K562 (cell line): ENCODE results near the gene CCDC33. TPM values are rescaled to one million over a fixed set of nuclear protein-coding genes. Genes with fewer than 3 reads are reported as not detected.

Experiments used
- ATAC-seq: fragments of 200-7000 bp; cut with Tn5 transposase; 3 replicates; pipeline ENCODE4 v1.9.1; 2020; ENCODE audit warnings: moderate library complexity
- BruUV-seq: library from RNA; stranded (reverse); fragments of 400-500 nt; replicated peaks from 2 replicates; lab custom pipeline; 2021; lab: Mats Ljungman, UMichigan
- CTCF ChIA-PET: fragments of 300-600 bp; formaldehyde crosslinking; extraction: SDS; loops from one replicate; lab custom pipeline; 2021; ENCODE audit warnings: low intra/inter-chr PET ratio; lab: Yijun Ruan, JAX
- POLR2A ChIA-PET: fragments of 300-600, 350-650 bp; sonication (Branson Sonifier 250); formaldehyde crosslinking; extraction: SDS; loops from one replicate; lab custom pipeline; 2021; ENCODE audit warnings: antibody characterized with exemption, inconsistent platforms; lab: Yijun Ruan, JAX
- DNase-seq, 4 experiments: peaks; one replicate each; pipeline versions ENCODE4 v3.0.0 to v3.0.0-alpha.2; 2011 to 2018; ENCODE audit warnings: low spot score in 3 of 4, mixed read lengths in 3 of 4; ENCODE audit errors: extremely low read depth in 1 of 4
- FAIRE-seq: peaks from 2 replicates; lab custom pipeline; 2011; peaks lifted over from hg19 to GRCh38; lab: Jason Lieb, UNC
- H2AFZ ChIP-seq: 2 replicates; pipeline ENCODE4 v1.6.0; 2011; ENCODE audit warnings: low read depth, low read length, control low read depth, inconsistent platforms
- H3K27ac ChIP-seq: fragments of 200-600 bp; 3 replicates; pipeline ENCODE4 v1.8.0; 2011; ENCODE audit warnings: low read depth, mild to moderate bottlenecking, control low read depth, inconsistent platforms, low read length, moderate library complexity, mixed read lengths; ENCODE audit errors: extremely low read depth
- H3K27me3 ChIP-seq, 2 experiments: fragments of 300-600 bp in 1 of 2; 2 replicates in 1 of 2; 3 replicates in 1 of 2; pipeline versions ENCODE4 v1.6.0 to v1.8.0; 2011; ENCODE audit warnings: inconsistent platforms in 2 of 2, low read length in 2 of 2, mild to moderate bottlenecking in 1 of 2, mixed read lengths in 1 of 2, moderate library complexity in 1 of 2; ENCODE audit not compliant: control insufficient read depth in 2 of 2, insufficient read depth in 2 of 2
- H3K36me3 ChIP-seq: fragments of 300-600 bp; 3 replicates; pipeline ENCODE4 v1.8.0; 2011; ENCODE audit warnings: mild to moderate bottlenecking, low read length, inconsistent platforms; ENCODE audit not compliant: control insufficient read depth, insufficient read depth
- H3K4me1 ChIP-seq, 2 experiments: fragments of 200-600 bp in 1 of 2; replicated peaks in 1 of 2; 2 replicates in 1 of 2; 3 replicates in 1 of 2; pipeline versions ENCODE4 v1.5.1 to v1.8.0; 2011; ENCODE audit warnings: inconsistent platforms in 2 of 2, low read length in 2 of 2, mild to moderate bottlenecking in 1 of 2, mixed read lengths in 1 of 2, moderate library complexity in 1 of 2; ENCODE audit not compliant: control insufficient read depth in 2 of 2, insufficient read depth in 2 of 2
- H3K4me2 ChIP-seq: 2 replicates; pipeline ENCODE4 v1.6.1; 2011; ENCODE audit warnings: low read length, control low read depth, inconsistent platforms, mixed read lengths; ENCODE audit not compliant: insufficient read depth
- H3K4me3 ChIP-seq: fragments of 200-600 bp; sonication (generic), shearing (Covaris generic); 2 replicates; pipeline ENCODE4 v1.5.1; 2016; ENCODE audit warnings: control low read depth, inconsistent platforms
- H3K79me2 ChIP-seq: fragments of 200-600 bp; 3 replicates; pipeline ENCODE4 v1.8.0; 2011; ENCODE audit warnings: low read length, inconsistent platforms; ENCODE audit not compliant: control insufficient read depth, insufficient read depth
- H3K9ac ChIP-seq, 2 experiments: 2 replicates each; pipeline versions ENCODE4 v1.6.0 to v1.6.1; 2011; ENCODE audit warnings: low read depth in 2 of 2, low read length in 2 of 2, control low read depth in 1 of 2, inconsistent platforms in 1 of 2, mild to moderate bottlenecking in 1 of 2, mixed read lengths in 1 of 2; ENCODE audit not compliant: insufficient read depth in 1 of 2
- H3K9me1 ChIP-seq: one replicate; pipeline ENCODE4 v1.6.0; 2011; ENCODE audit warnings: inconsistent platforms, mild to moderate bottlenecking, low read length, moderate library complexity; ENCODE audit not compliant: control insufficient read depth, insufficient read depth
- H3K9me3 ChIP-seq: replicated peaks from 2 replicates; pipeline ENCODE4 v1.5.1; 2011; ENCODE audit warnings: low read depth, low read length, inconsistent platforms; ENCODE audit not compliant: control insufficient read depth, insufficient read depth
- H4K20me1 ChIP-seq: replicated peaks from 2 replicates; pipeline ENCODE4 v1.6.1; 2011; ENCODE audit warnings: low read length, inconsistent platforms, mixed read lengths; ENCODE audit not compliant: control insufficient read depth, insufficient read depth
- CEBPG ChIP-seq, 3 experiments: fragments of 200-800 bp in 1 of 3; sonication (Bioruptor generic) in 1 of 3; sonication (generic) in 1 of 3; formaldehyde crosslinking in 1 of 3; IDR thresholded peaks in 2 of 3; conservative IDR thresholded peaks in 1 of 3; 2 replicates each; pipeline versions ENCODE4 v1.6.1 to v1.8.0; 2016 to 2022; ENCODE audit warnings: missing compliant biosample characterization in 2 of 3, missing genetic modification characterization in 2 of 3, mild to moderate bottlenecking in 1 of 3, missing genetic modification reagents in 1 of 3
- FOXP1 ChIP-seq: sonication (generic); formaldehyde crosslinking; IDR thresholded peaks from 2 replicates; pipeline ENCODE4 v1.8.0; 2022; ENCODE audit warnings: mild to moderate bottlenecking, missing genetic modification reagents
- GATAD2B ChIP-seq: fragments of 450-650 bp; IDR thresholded peaks from 2 replicates; pipeline ENCODE4 v1.6.1; 2017; ENCODE audit warnings: mild to moderate bottlenecking, borderline replicate concordance
- NBN ChIP-seq: fragments of 450-650 bp; IDR thresholded peaks from 2 replicates; pipeline ENCODE4 v1.6.1; 2016; ENCODE audit warnings: low read depth, mild to moderate bottlenecking
- NFE2 ChIP-seq: IDR thresholded peaks from 2 replicates; pipeline ENCODE4 v1.6.1; 2014; ENCODE audit warnings: antibody characterized with exemption, low read depth
- PHTF2 ChIP-seq: fragments of 250-450 bp; sonication (Bioruptor Pico); IDR thresholded peaks from 2 replicates; pipeline ENCODE4 v1.5.0; 2021; ENCODE audit warnings: mild to moderate bottlenecking
- RBBP5 ChIP-seq: fragments of 200-600 bp; sonication (generic); IDR thresholded peaks from 2 replicates; pipeline ENCODE4 v1.6.1; 2012; ENCODE audit warnings: borderline replicate concordance, mild to moderate bottlenecking, low read length, control low read depth, inconsistent platforms; ENCODE audit not compliant: insufficient read depth, poor library complexity, severe bottlenecking
- TARDBP ChIP-seq: fragments of 450-650 bp; IDR thresholded peaks from 2 replicates; pipeline ENCODE4 v1.6.1; 2016
- THRAP3 ChIP-seq: fragments of 450-650 bp; IDR thresholded peaks from 2 replicates; pipeline ENCODE4 v1.6.1; 2016; ENCODE audit warnings: mild to moderate bottlenecking, inconsistent platforms, borderline replicate concordance
- ZNF174 ChIP-seq: fragments of 250-450 bp; sonication (Bioruptor Pico); IDR thresholded peaks from 2 replicates; pipeline ENCODE4 v1.4.0; 2020; ENCODE audit warnings: mild to moderate bottlenecking
- ZNF57 ChIP-seq: fragments of 450-650 bp; formaldehyde crosslinking; IDR thresholded peaks from 2 replicates; pipeline ENCODE4 v1.4.0; 2020; ENCODE audit warnings: mild to moderate bottlenecking, moderate library complexity
- ZSCAN29 ChIP-seq: fragments of 450-650 bp; IDR thresholded peaks from 2 replicates; pipeline ENCODE4 v1.6.1; 2017
- WGBS: fragments of 100-300 bp; shearing (Covaris generic); methylation state at CpG from one replicate; pipeline ENCODE4 v1.1.6; 2016; ENCODE audit warnings: low coverage, mixed read lengths; ENCODE audit not compliant: insufficient coverage; ENCODE audit errors: missing lambda C conversion rate; 5-methylcytosine and 5-hydroxymethylcytosine counted together
- in situ Hi-C: fragments of 300-500 bp; cut with MboI; formaldehyde crosslinking; loops from 4 replicates; pipeline ENCODE4 v1.15.0; 2018; ENCODE audit warnings: inconsistent platforms, mixed read lengths
- intact Hi-C: fragments of 100-400 bp; cut with micrococcal nuclease; formaldehyde crosslinking; loops from 2 replicates; pipeline ENCODE4 v1.14.2; 2022
- polyA plus RNA-seq, 8 experiments: library from polyadenylated mRNA; depleted of rRNA in 4 of 8; stranded (reverse) in 5 of 8; unstranded in 3 of 8; fragments of >200 nt; fragmentation: Nextera tagmentation in 2 of 8; fragmentation: Illumina TruSeq in 1 of 8; extraction: Ambion mirVana in 2 of 8; extraction: Trizol in 1 of 8; gene quantifications; 2 replicates each; pipeline versions ENCODE4 v1.2.1 to v1.2.3, GENCODE V29; 2011 to 2014; ENCODE audit warnings: inconsistent platforms in 1 of 8, missing spikeins in 1 of 8
- total RNA-seq, 7 experiments: library from RNA; depleted of rRNA in 6 of 7; stranded (reverse); fragments of >200 nt in 6 of 7; fragmentation: Illumina TruSeq in 2 of 7; extraction: Trizol in 2 of 7; gene quantifications; 2 replicates each; pipeline versions ENCODE4 v1.2.1 to v1.2.3, GENCODE V29; 2011 to 2021; ENCODE audit warnings: low replicate concordance in 1 of 7
- TF ChIP-seq, protein P1 (sequence below): fragments of 200-800 bp; sonication (Bioruptor generic); IDR thresholded peaks from 2 replicates; pipeline ENCODE4 v1.6.1; 2016; ENCODE audit warnings: missing genetic modification characterization, missing compliant biosample characterization

CCDC33 gene
- total and polyA plus RNA-seq, 9 of the 15 experiments (the other 6 are each of a cell fraction or from before 2014, with no cell fraction given) = 0.08 to 1.1 (median 0.15) TPM; not detected in 4

GRCh38 chr15:74199297-74199652 is 36.9 kb upstream of the CCDC33 start:
- Histone ChIP-seq H3K4me1 (peaks cover 8 to 15% of the 10 kb centered on the region in 2 experiments; a peak in 4 of 5 replicates), H3K9ac (no peak overlapping the region), H3K9me1 (no peaks in the 10 kb centered on the region)
- no peak for FAIRE-seq
- no peak for ATAC-seq
- intact Hi-C loops = no loop called here
- no peak for TF ChIP-seq ZSCAN29
- TF ChIP-seq GATAD2B = no peak
- TF ChIP-seq ZNF57 (CRISPR knock-in tag) = no peak
- no peak for TF ChIP-seq CEBPG (CRISPR knock-in tag; IDR thresholded peaks at IDR 0.05)
- no peak for TF ChIP-seq CEBPG (tag; conservative IDR thresholded peaks at IDR 0.05 in 1 of 2, IDR thresholded peaks at IDR 0.05 in 1 of 2)
- TF ChIP-seq, protein P1, sequence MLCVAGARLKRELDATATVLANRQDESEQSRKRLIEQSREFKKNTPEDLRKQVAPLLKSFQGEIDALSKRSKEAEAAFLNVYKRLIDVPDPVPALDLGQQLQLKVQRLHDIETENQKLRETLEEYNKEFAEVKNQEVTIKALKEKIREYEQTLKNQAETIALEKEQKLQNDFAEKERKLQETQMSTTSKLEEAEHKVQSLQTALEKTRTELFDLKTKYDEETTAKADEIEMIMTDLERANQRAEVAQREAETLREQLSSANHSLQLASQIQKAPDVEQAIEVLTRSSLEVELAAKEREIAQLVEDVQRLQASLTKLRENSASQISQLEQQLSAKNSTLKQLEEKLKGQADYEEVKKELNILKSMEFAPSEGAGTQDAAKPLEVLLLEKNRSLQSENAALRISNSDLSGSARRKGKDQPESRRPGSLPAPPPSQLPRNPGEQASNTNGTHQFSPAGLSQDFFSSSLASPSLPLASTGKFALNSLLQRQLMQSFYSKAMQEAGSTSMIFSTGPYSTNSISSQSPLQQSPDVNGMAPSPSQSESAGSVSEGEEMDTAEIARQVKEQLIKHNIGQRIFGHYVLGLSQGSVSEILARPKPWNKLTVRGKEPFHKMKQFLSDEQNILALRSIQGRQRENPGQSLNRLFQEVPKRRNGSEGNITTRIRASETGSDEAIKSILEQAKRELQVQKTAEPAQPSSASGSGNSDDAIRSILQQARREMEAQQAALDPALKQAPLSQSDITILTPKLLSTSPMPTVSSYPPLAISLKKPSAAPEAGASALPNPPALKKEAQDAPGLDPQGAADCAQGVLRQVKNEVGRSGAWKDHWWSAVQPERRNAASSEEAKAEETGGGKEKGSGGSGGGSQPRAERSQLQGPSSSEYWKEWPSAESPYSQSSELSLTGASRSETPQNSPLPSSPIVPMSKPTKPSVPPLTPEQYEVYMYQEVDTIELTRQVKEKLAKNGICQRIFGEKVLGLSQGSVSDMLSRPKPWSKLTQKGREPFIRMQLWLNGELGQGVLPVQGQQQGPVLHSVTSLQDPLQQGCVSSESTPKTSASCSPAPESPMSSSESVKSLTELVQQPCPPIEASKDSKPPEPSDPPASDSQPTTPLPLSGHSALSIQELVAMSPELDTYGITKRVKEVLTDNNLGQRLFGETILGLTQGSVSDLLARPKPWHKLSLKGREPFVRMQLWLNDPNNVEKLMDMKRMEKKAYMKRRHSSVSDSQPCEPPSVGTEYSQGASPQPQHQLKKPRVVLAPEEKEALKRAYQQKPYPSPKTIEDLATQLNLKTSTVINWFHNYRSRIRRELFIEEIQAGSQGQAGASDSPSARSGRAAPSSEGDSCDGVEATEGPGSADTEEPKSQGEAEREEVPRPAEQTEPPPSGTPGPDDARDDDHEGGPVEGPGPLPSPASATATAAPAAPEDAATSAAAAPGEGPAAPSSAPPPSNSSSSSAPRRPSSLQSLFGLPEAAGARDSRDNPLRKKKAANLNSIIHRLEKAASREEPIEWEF (CRISPR knock-in tag) = no peak
- no peak for TF ChIP-seq NBN
- TF ChIP-seq RBBP5 = no peak
- no peak for TF ChIP-seq FOXP1 (CRISPR knock-in tag)
- TF ChIP-seq TARDBP = no peak
- no peak for TF ChIP-seq THRAP3
- TF ChIP-seq ZNF174 = no peak
- TF ChIP-seq NFE2 = no peak
- no peak for TF ChIP-seq PHTF2 (CRISPR knock-in tag)
- TF ChIP-seq, all 486 proteins: peak for 0
- CTCF ChIA-PET = no interaction called here
- 11% methylated on average over 6 of the region's 6 CpGs for WGBS
- H3K79me2 ChIP-seq = no peaks in the 10 kb centered on the region
- POLR2A ChIA-PET = interaction anchor here (0.6 kb wide), 1 partner anchor 158 kb away, joined by 4 read pairs; no protein-coding TSS in a partner anchor
- in situ Hi-C loops = no loop called here
- BruUV-seq = no TSS peak
- DNase-seq = no peak
- no peak overlapping the region for H3K27ac ChIP-seq
- H4K20me1 ChIP-seq = 0 out of 2 replicates have a peak, but pooled peaks cover 18% of the 10 kb centered on the region
- no peaks in the 10 kb centered on the region for H3K9me3 ChIP-seq
- H3K4me3 ChIP-seq = no peak overlapping the region
- peaks cover 2 to 73% of the 10 kb centered on the region in 2 experiments; a peak in 3 of 5 replicates for H3K27me3 ChIP-seq
- H3K4me2 ChIP-seq = no peak overlapping the region
- no peaks in the 10 kb centered on the region for H3K36me3 ChIP-seq
- no peak overlapping the region for H2AFZ ChIP-seq
